ENCODE measurements around the gene UCP3.

Gene UCP3

DNA sequence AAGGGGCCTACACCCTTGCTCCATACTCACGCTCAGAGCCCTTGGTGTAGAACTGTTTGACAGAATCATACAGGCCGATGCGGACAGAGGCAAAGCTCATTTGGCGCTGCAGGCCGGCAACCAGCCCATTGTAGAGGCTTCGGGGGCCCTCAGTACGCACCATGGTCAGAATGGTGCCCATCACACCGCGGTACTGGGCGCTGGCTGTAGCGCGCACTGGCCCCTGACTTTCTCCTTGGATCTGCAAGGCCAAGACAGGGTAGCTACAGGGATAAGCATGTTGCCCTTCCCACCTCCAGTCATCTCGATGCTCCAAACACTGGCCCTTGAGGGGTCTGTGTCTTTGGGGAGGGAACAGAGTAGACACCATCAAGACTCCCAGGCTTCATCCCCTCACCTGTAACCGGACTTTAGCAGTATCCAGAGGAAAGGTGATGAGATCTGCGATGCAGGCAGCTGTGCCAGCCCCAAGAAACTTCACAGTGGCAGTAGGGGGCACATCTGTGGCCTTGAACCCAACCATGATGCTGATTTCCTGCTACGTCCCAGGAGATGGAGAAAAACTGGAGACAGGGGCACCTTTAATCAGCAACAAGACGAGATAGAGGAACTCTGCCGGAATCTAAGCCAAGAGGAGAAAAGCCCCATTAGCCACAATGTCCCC is 30.9 kb downstream of the UCP3 start:
- ChIA-PET POLR2A (no interaction called here), CTCF (interaction anchor here (1.1 to 5.1 kb wide), 3 partner anchors 12 to 30 kb away, joined by 3 to 49 read pairs (median 6); no protein-coding TSS in a partner anchor)
- no peak for DNase-seq (ENCODE audit: extremely low spot score)
- TF ChIP-seq, protein P1, sequence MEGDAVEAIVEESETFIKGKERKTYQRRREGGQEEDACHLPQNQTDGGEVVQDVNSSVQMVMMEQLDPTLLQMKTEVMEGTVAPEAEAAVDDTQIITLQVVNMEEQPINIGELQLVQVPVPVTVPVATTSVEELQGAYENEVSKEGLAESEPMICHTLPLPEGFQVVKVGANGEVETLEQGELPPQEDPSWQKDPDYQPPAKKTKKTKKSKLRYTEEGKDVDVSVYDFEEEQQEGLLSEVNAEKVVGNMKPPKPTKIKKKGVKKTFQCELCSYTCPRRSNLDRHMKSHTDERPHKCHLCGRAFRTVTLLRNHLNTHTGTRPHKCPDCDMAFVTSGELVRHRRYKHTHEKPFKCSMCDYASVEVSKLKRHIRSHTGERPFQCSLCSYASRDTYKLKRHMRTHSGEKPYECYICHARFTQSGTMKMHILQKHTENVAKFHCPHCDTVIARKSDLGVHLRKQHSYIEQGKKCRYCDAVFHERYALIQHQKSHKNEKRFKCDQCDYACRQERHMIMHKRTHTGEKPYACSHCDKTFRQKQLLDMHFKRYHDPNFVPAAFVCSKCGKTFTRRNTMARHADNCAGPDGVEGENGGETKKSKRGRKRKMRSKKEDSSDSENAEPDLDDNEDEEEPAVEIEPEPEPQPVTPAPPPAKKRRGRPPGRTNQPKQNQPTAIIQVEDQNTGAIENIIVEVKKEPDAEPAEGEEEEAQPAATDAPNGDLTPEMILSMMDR (IDR thresholded peaks at IDR 0.05; ENCODE audit: control extremely low read depth, extremely low read depth, low read depth, missing control alignments), result no peak

DNA sequence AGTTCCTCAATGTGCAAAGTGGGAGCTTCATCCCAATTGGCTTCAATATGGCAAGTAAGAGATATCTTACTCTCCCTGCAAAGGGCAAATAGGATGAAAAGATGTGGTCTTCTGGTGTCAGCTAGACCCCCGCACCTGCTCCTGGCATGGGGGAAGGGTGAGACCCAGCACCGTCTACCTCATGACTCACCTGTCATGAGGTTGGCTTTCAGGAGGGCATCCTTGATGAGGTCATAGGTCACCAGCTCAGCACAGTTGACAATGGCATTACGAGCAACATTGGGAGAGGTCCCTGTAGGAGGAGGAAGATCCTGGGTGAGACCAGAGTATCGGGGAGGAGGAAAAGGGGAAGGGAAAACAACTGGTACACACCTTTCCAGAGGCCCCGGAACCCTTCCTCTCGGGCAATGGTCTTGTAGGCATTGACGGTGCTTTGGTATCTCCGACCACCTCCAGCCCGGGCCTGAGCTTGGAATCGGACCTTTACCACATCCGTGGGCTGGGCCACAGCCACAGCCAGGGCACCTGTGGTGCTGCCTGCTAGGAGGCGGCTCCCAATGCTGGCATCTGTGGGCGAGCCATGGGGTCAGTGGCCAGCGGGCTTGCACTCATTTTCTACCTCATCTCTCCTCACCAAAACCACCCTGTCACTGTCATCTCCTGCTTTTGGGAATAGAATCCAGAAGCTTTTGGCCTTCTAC is 32.3 kb downstream of the UCP3 start:
- ChIA-PET CTCF (interaction anchor here (1.2 to 2.9 kb wide), 2 partner anchors 10 to 12 kb away, joined by 4 to 14 read pairs; no protein-coding TSS in a partner anchor), POLR2A (no interaction called here)
- TF ChIP-seq, protein P1 (IDR thresholded peaks at IDR 0.05; ENCODE audit: control extremely low read depth, extremely low read depth, low read depth, missing control alignments), result no peak
- DNase-seq (ENCODE audit: extremely low spot score), result no peak

GRCh38 chr11:73975479-73975757 is 33.5 kb downstream of the UCP3 start:
- CTCF ChIA-PET, result interaction anchor here (1.2 to 2.9 kb wide), 4 partner anchors 9 to 349 kb away, joined by 3 to 14 read pairs (median 4); no protein-coding TSS in a partner anchor
- DNase-seq (ENCODE audit: extremely low spot score), result no peak
- POLR2A ChIA-PET, result no interaction called here
- TF ChIP-seq, protein P1 (IDR thresholded peaks at IDR 0.05; ENCODE audit: control extremely low read depth, extremely low read depth, low read depth, missing control alignments), result no peak

DNA sequence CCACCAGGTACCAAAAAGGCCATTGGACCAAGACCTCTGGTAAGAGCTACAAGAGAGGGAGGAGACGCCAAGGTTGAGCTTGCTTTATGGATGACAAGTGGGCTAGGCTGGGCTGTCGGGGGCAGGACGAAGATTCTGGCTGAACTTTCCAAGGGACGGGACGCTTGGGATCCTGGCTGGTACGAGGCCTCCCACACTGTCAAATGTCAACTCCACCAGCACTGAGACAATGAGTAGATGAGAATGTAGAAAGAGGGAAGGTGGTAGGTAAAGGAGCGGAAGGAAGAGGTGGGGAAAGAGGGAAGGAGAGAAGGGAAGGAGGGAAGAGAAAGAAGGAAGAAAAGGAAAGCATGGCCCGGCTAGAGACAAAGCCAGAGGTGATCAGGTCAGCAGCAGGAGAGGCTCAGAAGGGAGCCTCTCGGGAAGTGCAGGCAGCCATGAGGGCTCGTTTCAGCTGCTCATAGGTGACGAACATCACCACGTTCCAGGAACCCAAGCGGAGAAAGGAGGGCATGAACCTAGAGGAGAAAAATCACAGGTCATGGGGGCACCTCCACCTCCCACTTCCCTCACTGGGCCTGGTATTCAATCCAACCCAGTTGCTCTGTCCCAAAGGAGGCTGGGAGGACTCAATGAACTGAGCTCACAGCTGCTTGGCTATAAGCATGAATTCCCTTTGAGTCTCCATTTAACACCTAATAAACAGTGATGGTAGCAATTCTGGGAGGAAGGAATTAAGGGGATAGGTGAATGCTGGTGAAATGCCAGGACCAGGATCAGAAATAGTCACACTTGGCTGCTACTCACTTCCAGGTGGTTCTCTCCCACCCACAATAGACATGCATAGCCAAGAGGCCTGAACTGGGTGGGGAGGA is 34.0 kb downstream of the UCP3 start:
- no peak for DNase-seq (ENCODE audit: extremely low spot score)
- ChIA-PET POLR2A (no interaction called here), CTCF (interaction anchor here (1.3 to 2.9 kb wide), 3 partner anchors 11 to 349 kb away, joined by 3 to 14 read pairs (median 3); no protein-coding TSS in a partner anchor)
- TF ChIP-seq, protein P1 (IDR thresholded peaks at IDR 0.05; ENCODE audit: control extremely low read depth, extremely low read depth, low read depth, missing control alignments), result no peak

- POLR2A ChIA-PET, result interaction anchor here (0.8 to 1.2 kb wide), 3 partner anchors 7 to 10 kb away, joined by 3 to 6 read pairs (median 5); partner anchors contain the start of gene UCP2
- DNase-seq (ENCODE audit: extremely low spot score), result no peak
- CTCF ChIA-PET, result interaction anchor here (0.9 to 2.7 kb wide), 6 partner anchors 9 to 48 kb away, joined by 3 to 16 read pairs (median 4); partner anchors contain the start of gene UCP2
- TF ChIP-seq, protein P1 (IDR thresholded peaks at IDR 0.05; ENCODE audit: control extremely low read depth, extremely low read depth, low read depth, missing control alignments), result no peak
Measured at GRCh38 chr11:73972620-73973449, 36.0 kb downstream of the UCP3 start.
